ENCODE data around the gene TRIM74. TPM values are rescaled to one million over a fixed set of nuclear protein-coding genes. Genes with fewer than 3 reads are reported as not detected.
"Not testable (repeated sequence)": the region's sequence is repeated elsewhere in the genome, so short reads cannot be mapped to it uniquely, and the experiment has no call there.

The TRIM74 gene
- polyA plus RNA-seq, 2 donors = 0.19 to 0.41 TPM

DNA sequence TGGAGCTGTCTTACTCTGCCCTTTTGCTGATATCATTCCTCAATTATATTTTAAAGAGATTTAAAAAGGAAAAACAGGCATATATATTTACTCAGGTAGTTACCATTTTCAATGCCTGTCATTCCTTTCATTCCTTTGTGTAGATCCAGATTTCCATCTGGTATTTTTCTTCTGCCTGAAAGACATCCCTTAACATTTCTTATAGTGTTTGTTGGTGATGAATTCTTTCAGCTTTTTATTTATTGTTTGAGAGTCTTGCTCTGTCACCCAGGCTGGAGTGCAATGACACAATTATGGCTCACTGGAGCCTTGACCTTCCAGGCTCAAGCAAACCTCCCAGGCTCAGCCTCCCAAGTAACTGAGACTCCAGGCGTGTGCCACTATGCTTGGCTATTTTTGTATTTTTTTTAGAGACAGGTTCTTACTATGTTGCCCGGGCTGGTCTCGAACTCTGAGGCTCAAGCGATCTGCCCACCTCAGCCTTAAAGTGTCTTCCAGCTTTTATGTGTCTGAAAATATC lies 50.0 kb downstream of the TRIM74 start:
- WGBS, 2 donors = 88 to 94% methylated on average over 4 of the region's 4 CpGs
- H3K27ac ChIP-seq (ENCODE audit: low read depth in 2 of 2, low read length in 1 of 2) = no peak overlapping the region
- H3K36me3 ChIP-seq (ENCODE audit: control insufficient read depth in 2 of 2, insufficient read depth in 2 of 2, low read length in 1 of 2) = no peaks in the 10 kb centered on the region
- H3K4me3 ChIP-seq (ENCODE audit: low read depth in 1 of 2, low read length in 2 of 2) = no peak overlapping the region
- no peaks in the 10 kb centered on the region for H3K4me1 ChIP-seq (ENCODE audit: control insufficient read depth in 2 of 2, insufficient read depth in 2 of 2, low read length in 1 of 2)
- no peaks in the 10 kb centered on the region for H3K27me3 ChIP-seq (ENCODE audit: control insufficient read depth in 1 of 2, insufficient read depth in 2 of 2, low read length in 2 of 2)
- H3K9me3 ChIP-seq (ENCODE audit: control insufficient read depth in 2 of 2, insufficient read depth in 1 of 2, low read depth in 1 of 2, low read length in 1 of 2) = no peaks in the 10 kb centered on the region

- not testable (repeated sequence) for H3K36me3 ChIP-seq (ENCODE audit: control insufficient read depth in 2 of 2, insufficient read depth in 2 of 2, low read length in 1 of 2); H3K27me3 ChIP-seq (ENCODE audit: control insufficient read depth in 1 of 2, insufficient read depth in 2 of 2, low read length in 2 of 2); H3K4me1 ChIP-seq (ENCODE audit: control insufficient read depth in 2 of 2, insufficient read depth in 2 of 2, low read length in 1 of 2); H3K27ac ChIP-seq (ENCODE audit: low read depth in 2 of 2, low read length in 1 of 2); H3K4me3 ChIP-seq (ENCODE audit: low read depth in 1 of 2, low read length in 2 of 2); H3K9me3 ChIP-seq (ENCODE audit: control insufficient read depth in 2 of 2, insufficient read depth in 1 of 2, low read depth in 1 of 2, low read length in 1 of 2)
- 57 to 66% methylated on average over 9 of the region's 9 CpGs for WGBS, 2 donors
Measured at GRCh38 chr7:72914756-72915525, 54.3 kb downstream of the TRIM74 start.

DNA sequence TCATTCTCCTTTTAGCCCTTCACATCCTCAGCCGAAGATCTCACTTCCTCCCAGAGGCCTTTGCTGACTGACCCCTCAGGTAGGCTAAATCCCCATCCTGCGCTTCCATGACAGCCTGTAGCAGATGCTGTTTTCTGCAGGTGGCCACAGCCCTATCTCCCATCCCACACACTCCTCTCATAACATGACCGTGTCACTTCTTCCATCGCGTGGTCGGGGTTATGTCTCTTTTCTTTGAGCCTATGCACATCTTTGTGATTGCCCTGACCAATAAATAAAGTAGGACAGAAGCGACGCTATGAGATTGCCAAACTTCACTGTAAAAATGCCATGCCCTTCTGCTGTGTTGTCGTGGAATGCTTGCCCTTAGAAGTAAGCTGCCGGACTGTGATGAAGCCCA lies 55.5 kb downstream of the TRIM74 start:
- WGBS, 2 donors = 85 to 87% methylated on average over 10 of the region's 10 CpGs
- H3K36me3 ChIP-seq (ENCODE audit: control insufficient read depth in 2 of 2, insufficient read depth in 2 of 2, low read length in 1 of 2) = not testable (repeated sequence)

DNA sequence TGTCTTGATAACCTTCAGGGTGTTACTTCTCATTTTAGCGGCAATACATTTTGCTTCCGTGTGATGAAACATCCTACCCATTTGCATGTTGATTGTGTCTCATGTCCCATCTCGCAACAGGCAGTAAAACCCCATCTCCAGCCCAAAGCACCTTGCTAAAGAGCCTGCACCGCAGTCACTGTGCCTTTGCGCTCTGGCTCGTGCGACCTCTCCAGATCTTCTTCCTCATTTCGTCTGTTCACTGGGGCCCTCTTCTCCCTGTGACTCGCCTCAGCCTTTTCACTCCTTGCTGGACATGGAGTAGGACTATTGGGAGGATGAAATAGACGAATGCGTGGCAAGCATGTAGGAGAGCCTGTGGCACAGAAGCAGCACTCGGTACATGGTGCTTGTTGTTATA lies 57.9 kb downstream of the TRIM74 start:
- WGBS, 2 donors = 90 to 93% methylated on average over 8 to 10 of the region's 12 CpGs

More for the DNA sequence above, 55.5 kb downstream of the TRIM74 start:
- not testable (repeated sequence) for H3K4me3 ChIP-seq (ENCODE audit: low read depth in 1 of 2, low read length in 2 of 2); H3K4me1 ChIP-seq (ENCODE audit: control insufficient read depth in 2 of 2, insufficient read depth in 2 of 2, low read length in 1 of 2); H3K9me3 ChIP-seq (ENCODE audit: control insufficient read depth in 2 of 2, insufficient read depth in 1 of 2, low read depth in 1 of 2, low read length in 1 of 2); H3K27ac ChIP-seq (ENCODE audit: low read depth in 2 of 2, low read length in 1 of 2); H3K27me3 ChIP-seq (ENCODE audit: control insufficient read depth in 1 of 2, insufficient read depth in 2 of 2, low read length in 2 of 2)

More for the DNA sequence above, 57.9 kb downstream of the TRIM74 start:
- H3K27ac ChIP-seq (ENCODE audit: low read depth in 2 of 2, low read length in 1 of 2); H3K27me3 ChIP-seq (ENCODE audit: control insufficient read depth in 1 of 2, insufficient read depth in 2 of 2, low read length in 2 of 2); H3K4me1 ChIP-seq (ENCODE audit: control insufficient read depth in 2 of 2, insufficient read depth in 2 of 2, low read length in 1 of 2); H3K36me3 ChIP-seq (ENCODE audit: control insufficient read depth in 2 of 2, insufficient read depth in 2 of 2, low read length in 1 of 2); H3K4me3 ChIP-seq (ENCODE audit: low read depth in 1 of 2, low read length in 2 of 2); H3K9me3 ChIP-seq (ENCODE audit: control insufficient read depth in 2 of 2, insufficient read depth in 1 of 2, low read depth in 1 of 2, low read length in 1 of 2): not testable (repeated sequence)

Other genes with a start within 250 kb of the TRIM74 start
- 1 to 10 TPM in 1 of 2 donors, under 1 TPM in 1; 0.89 to 1.9 TPM for gene TYW1B, start 141.3 kb downstream of the TRIM74 start, polyA plus RNA-seq
- gene POM121, start 44.4 kb downstream of the TRIM74 start, polyA plus RNA-seq = 10 to 100 TPM; 10.2 to 10.8 TPM
- gene SPDYE8, start 60.3 kb upstream of the TRIM74 start, polyA plus RNA-seq = not detected
- not detected for gene SPDYE11, start 88.4 kb upstream of the TRIM74 start, polyA plus RNA-seq
- not detected for gene SPDYE9, start 116.6 kb upstream of the TRIM74 start, polyA plus RNA-seq